ENCODE data around the gene NRL. TPM values are rescaled to one million over a fixed set of nuclear protein-coding genes. Genes with fewer than 3 reads are reported as not detected.

Gene NRL
- polyA plus RNA-seq (ENCODE audit: insufficient read length in 3 of 3) = 1 to 10 TPM; 1.8 to 3.7 (median 2.9) TPM

- peak; percentile 98 to 99 (median 99) for DNase-seq (ENCODE audit: low read depth in 3 of 3, low spot score in 2 of 3)
Observed at GRCh38 chr14:24114532-24115421, at the start of gene NRL, which contains the start of gene DCAF11. NRL (minus strand) TSS chr14:24114949; CDS start chr14:24082848, 32,101 bp downstream. DCAF11 (plus strand) TSS chr14:24114777; CDS start chr14:24115595, 818 bp downstream.

GRCh38 chr14:24162093-24162492 is 47.3 kb upstream of the NRL start:
- DNase-seq (ENCODE audit: low read depth in 3 of 3, low spot score in 2 of 3) = no peak

GRCh38 chr14:24160850-24161804 is 46.4 kb upstream of the NRL start, which contains the start of gene IRF9:
IRF9 (plus strand) TSS chr14:24161265; CDS start chr14:24162145, 880 bp downstream.
- DNase-seq (ENCODE audit: low read depth in 3 of 3, low spot score in 2 of 3) = peak; percentile 92 to 97 (median 94)

GRCh38 chr14:24160499-24160849 is 45.7 kb upstream of the NRL start:
- DNase-seq (ENCODE audit: low read depth in 3 of 3, low spot score in 2 of 3) = no peak

- DNase-seq (ENCODE audit: low read depth in 3 of 3, low spot score in 2 of 3) = no peak
Observed at GRCh38 chr14:24159777-24160498, 45.2 kb upstream of the NRL start.

- no peak for DNase-seq (ENCODE audit: low read depth in 3 of 3, low spot score in 2 of 3)
Observed at GRCh38 chr14:24157331-24157730, 42.6 kb upstream of the NRL start.

GRCh38 chr14:24156840-24157239 is 42.1 kb upstream of the NRL start:
- no peak for DNase-seq (ENCODE audit: low read depth in 3 of 3, low spot score in 2 of 3)

- no peak for DNase-seq (ENCODE audit: low read depth in 3 of 3, low spot score in 2 of 3)
Observed at GRCh38 chr14:24155100-24155499, 40.4 kb upstream of the NRL start.

GRCh38 chr14:24151404-24152080 is 36.8 kb upstream of the NRL start:
- no peak for DNase-seq (ENCODE audit: low read depth in 3 of 3, low spot score in 2 of 3)

GRCh38 chr14:24150993-24151392 is 36.2 kb upstream of the NRL start:
- DNase-seq (ENCODE audit: low read depth in 3 of 3, low spot score in 2 of 3) = no peak

GRCh38 chr14:24150567-24150966 is 35.8 kb upstream of the NRL start:
- DNase-seq (ENCODE audit: low read depth in 3 of 3, low spot score in 2 of 3) = no peak

- DNase-seq (ENCODE audit: low read depth in 3 of 3, low spot score in 2 of 3) = no peak
Observed at GRCh38 chr14:24150061-24150460, 35.3 kb upstream of the NRL start.

GRCh38 chr14:24149302-24149969 is 34.7 kb upstream of the NRL start:
- DNase-seq (ENCODE audit: low read depth in 3 of 3, low spot score in 2 of 3) = no peak

- no peak for DNase-seq (ENCODE audit: low read depth in 3 of 3, low spot score in 2 of 3)
Observed at GRCh38 chr14:24147761-24148428, 33.1 kb upstream of the NRL start.

- peak; percentile 91 to 98 (median 96) for DNase-seq (ENCODE audit: low read depth in 3 of 3, low spot score in 2 of 3)
Observed at GRCh38 chr14:24146978-24147760, 32.4 kb upstream of the NRL start, which contains the start of gene RNF31. RNF31 (plus strand) TSS chr14:24147498; CDS start chr14:24147699, 201 bp downstream.

- DNase-seq (ENCODE audit: low read depth in 3 of 3, low spot score in 2 of 3) = peak; percentile 84 to 92 (median 86)
Observed at GRCh38 chr14:24146453-24146977, 31.8 kb upstream of the NRL start, which contains the start of gene PSME2. PSME2 (minus strand) TSS chr14:24146610; CDS start chr14:24146581, 29 bp downstream.

- peak in 1 of 3 donors; percentile 34 for DNase-seq (ENCODE audit: low read depth in 3 of 3, low spot score in 2 of 3)
Observed at GRCh38 chr14:24145690-24146452, 31.1 kb upstream of the NRL start.

All from right renal cortex interstitium (tissue), 3 donors.